Measurements from ENCODE around the gene ZNF648.

DNA sequence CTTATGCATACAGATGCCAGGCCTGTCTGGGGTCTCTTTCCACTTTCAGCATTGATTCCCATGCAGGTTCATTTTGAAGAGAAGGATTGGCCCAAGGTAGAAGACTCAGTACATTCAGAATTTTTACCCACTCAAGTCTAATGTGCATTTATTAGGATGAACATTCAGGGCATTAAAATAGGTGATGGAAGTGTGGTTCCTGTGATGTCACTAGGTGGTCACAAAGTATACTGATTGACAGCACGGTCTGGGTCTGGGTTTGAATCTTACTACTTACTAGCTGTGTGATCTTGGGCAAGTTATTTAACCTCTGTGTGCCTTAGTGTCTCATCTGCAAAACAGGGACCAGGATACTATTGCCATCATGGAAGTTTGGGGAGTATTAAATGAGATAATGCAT, 711 bp upstream of the ZNF648 start:
- TF ChIP-seq MAFK (IDR thresholded peaks at IDR 0.05; ENCODE audit: low read depth, low read length) (no peak), POLR2A (IDR thresholded peaks at IDR 0.05; ENCODE audit: low read depth, low read length) (no peak), SMC3 (IDR thresholded peaks at IDR 0.05; ENCODE audit: low read depth, low read length) (no peak), CTCF (conservative IDR thresholded peaks at IDR 0.05; ENCODE audit: low read depth, low read length) (no peak), RFX5 (IDR thresholded peaks at IDR 0.05; ENCODE audit: low read depth, low read length) (no peak), CEBPB (IDR thresholded peaks at IDR 0.05; ENCODE audit: low read depth, low read length) (no peak)
- TF ChIP-seq, protein P1, sequence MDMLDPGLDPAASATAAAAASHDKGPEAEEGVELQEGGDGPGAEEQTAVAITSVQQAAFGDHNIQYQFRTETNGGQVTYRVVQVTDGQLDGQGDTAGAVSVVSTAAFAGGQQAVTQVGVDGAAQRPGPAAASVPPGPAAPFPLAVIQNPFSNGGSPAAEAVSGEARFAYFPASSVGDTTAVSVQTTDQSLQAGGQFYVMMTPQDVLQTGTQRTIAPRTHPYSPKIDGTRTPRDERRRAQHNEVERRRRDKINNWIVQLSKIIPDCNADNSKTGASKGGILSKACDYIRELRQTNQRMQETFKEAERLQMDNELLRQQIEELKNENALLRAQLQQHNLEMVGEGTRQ (IDR thresholded peaks at IDR 0.05; ENCODE audit: low read depth, low read length) = no peak
